ENCODE measurements around the gene MYO5C.

DNA sequence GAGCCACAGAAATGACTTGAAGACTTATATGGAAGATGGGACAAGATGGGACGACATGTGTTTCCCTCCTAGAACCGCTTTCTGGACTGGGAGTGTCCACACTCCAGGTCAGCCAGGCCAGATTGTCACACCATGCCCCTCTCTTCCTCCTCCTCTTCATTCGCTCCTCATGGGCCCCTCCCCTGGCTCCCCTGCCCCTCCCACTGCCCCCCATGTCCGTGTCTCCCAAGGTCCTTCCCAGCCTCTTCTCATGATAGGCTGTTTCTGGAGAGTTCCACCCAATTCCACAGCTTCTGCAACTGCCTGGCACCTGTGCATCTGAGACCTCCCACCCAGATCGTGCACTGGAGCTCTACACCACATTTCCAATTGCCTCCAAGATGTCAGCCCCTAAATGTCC lies 6.6 kb downstream of the MYO5C start:
- TF ChIP-seq, protein P1, sequence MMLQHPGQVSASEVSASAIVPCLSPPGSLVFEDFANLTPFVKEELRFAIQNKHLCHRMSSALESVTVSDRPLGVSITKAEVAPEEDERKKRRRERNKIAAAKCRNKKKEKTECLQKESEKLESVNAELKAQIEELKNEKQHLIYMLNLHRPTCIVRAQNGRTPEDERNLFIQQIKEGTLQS (CRISPR knock-in tag; IDR thresholded peaks at IDR 0.05): no peak
- TF ChIP-seq, protein P2, sequence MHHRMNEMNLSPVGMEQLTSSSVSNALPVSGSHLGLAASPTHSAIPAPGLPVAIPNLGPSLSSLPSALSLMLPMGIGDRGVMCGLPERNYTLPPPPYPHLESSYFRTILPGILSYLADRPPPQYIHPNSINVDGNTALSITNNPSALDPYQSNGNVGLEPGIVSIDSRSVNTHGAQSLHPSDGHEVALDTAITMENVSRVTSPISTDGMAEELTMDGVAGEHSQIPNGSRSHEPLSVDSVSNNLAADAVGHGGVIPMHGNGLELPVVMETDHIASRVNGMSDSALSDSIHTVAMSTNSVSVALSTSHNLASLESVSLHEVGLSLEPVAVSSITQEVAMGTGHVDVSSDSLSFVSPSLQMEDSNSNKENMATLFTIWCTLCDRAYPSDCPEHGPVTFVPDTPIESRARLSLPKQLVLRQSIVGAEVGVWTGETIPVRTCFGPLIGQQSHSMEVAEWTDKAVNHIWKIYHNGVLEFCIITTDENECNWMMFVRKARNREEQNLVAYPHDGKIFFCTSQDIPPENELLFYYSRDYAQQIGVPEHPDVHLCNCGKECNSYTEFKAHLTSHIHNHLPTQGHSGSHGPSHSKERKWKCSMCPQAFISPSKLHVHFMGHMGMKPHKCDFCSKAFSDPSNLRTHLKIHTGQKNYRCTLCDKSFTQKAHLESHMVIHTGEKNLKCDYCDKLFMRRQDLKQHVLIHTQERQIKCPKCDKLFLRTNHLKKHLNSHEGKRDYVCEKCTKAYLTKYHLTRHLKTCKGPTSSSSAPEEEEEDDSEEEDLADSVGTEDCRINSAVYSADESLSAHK (CRISPR knock-in tag; IDR thresholded peaks at IDR 0.05; ENCODE audit: borderline replicate concordance): no peak
- TF ChIP-seq SMARCE1 (IDR thresholded peaks at IDR 0.05; ENCODE audit: borderline replicate concordance) (no peak), IKZF1 (IDR thresholded peaks at IDR 0.05) (no peak), SMC3 (IDR thresholded peaks at IDR 0.05; ENCODE audit: low read length) (no peak), U2AF1 (optimal IDR thresholded peaks at IDR 0.05; ENCODE audit: low read depth, low read length) (no peak), KDM3A (CRISPR knock-in tag; IDR thresholded peaks at IDR 0.05; ENCODE audit: low read depth) (no peak)
- TF ChIP-seq, protein P3, sequence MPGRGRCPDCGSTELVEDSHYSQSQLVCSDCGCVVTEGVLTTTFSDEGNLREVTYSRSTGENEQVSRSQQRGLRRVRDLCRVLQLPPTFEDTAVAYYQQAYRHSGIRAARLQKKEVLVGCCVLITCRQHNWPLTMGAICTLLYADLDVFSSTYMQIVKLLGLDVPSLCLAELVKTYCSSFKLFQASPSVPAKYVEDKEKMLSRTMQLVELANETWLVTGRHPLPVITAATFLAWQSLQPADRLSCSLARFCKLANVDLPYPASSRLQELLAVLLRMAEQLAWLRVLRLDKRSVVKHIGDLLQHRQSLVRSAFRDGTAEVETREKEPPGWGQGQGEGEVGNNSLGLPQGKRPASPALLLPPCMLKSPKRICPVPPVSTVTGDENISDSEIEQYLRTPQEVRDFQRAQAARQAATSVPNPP (CRISPR knock-in tag; IDR thresholded peaks at IDR 0.05): no peak
- TF ChIP-seq, protein P4, sequence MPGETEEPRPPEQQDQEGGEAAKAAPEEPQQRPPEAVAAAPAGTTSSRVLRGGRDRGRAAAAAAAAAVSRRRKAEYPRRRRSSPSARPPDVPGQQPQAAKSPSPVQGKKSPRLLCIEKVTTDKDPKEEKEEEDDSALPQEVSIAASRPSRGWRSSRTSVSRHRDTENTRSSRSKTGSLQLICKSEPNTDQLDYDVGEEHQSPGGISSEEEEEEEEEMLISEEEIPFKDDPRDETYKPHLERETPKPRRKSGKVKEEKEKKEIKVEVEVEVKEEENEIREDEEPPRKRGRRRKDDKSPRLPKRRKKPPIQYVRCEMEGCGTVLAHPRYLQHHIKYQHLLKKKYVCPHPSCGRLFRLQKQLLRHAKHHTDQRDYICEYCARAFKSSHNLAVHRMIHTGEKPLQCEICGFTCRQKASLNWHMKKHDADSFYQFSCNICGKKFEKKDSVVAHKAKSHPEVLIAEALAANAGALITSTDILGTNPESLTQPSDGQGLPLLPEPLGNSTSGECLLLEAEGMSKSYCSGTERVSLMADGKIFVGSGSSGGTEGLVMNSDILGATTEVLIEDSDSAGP (CRISPR knock-in tag; IDR thresholded peaks at IDR 0.05; ENCODE audit: borderline replicate concordance): no peak
- TF ChIP-seq, protein P5, sequence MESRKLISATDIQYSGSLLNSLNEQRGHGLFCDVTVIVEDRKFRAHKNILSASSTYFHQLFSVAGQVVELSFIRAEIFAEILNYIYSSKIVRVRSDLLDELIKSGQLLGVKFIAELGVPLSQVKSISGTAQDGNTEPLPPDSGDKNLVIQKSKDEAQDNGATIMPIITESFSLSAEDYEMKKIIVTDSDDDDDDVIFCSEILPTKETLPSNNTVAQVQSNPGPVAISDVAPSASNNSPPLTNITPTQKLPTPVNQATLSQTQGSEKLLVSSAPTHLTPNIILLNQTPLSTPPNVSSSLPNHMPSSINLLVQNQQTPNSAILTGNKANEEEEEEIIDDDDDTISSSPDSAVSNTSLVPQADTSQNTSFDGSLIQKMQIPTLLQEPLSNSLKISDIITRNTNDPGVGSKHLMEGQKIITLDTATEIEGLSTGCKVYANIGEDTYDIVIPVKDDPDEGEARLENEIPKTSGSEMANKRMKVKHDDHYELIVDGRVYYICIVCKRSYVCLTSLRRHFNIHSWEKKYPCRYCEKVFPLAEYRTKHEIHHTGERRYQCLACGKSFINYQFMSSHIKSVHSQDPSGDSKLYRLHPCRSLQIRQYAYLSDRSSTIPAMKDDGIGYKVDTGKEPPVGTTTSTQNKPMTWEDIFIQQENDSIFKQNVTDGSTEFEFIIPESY (CRISPR knock-in tag; IDR thresholded peaks at IDR 0.05): no peak
